ENCODE data around the gene ZNF106.

ZNF106 gene

DNA sequence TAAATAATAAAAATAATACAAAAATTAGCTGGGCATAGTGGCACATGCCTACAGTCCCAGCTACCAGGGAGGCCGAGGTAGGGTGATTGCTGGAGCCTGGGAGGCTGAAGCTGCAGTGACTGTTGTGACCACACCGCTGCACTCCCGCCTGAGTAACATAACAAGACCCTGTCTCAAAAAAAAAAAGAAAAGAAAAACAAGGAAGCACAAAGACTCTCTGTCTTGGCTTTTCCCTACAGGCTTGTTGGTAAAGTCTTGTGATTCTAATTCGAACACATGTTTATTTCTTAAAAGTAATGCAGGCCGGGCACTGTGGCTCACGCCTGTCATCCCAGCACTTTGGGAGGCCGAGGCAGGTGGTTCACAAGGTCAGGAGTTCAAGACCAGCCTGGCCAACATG, 71.6 kb downstream of the ZNF106 start:
- no peak for DNase-seq (ENCODE audit: low spot score)
- in situ Hi-C loops (cut with MboI; ENCODE audit: low pct_unique_long_range_greater_than_20kb, low sequenced_read_pairs, unreplicated experiment): no loop called here
- TF ChIP-seq, protein P1, sequence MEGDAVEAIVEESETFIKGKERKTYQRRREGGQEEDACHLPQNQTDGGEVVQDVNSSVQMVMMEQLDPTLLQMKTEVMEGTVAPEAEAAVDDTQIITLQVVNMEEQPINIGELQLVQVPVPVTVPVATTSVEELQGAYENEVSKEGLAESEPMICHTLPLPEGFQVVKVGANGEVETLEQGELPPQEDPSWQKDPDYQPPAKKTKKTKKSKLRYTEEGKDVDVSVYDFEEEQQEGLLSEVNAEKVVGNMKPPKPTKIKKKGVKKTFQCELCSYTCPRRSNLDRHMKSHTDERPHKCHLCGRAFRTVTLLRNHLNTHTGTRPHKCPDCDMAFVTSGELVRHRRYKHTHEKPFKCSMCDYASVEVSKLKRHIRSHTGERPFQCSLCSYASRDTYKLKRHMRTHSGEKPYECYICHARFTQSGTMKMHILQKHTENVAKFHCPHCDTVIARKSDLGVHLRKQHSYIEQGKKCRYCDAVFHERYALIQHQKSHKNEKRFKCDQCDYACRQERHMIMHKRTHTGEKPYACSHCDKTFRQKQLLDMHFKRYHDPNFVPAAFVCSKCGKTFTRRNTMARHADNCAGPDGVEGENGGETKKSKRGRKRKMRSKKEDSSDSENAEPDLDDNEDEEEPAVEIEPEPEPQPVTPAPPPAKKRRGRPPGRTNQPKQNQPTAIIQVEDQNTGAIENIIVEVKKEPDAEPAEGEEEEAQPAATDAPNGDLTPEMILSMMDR (IDR thresholded peaks at IDR 0.05; ENCODE audit: extremely low read depth, insufficient read depth, missing control alignments): no peak

DNA sequence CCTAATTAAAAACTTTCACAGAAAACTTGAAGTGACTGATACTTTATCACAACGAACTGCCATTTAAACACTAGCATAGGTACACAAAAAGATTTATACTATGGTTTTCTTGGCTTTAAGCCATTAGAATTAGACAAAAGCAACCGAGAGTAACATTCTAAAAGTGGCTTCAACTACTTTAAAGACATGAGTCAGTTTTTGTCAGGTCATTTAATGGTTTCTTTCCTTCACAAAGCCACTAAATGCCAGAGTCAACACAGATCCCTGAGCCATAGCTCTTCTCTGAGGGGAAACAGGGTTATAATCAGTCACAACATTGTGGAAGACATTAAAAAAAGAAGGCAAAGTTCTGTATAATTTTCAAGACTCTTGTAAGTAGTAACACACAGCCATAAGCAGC, 77.0 kb downstream of the ZNF106 start:
- in situ Hi-C loops (cut with MboI; ENCODE audit: low pct_unique_long_range_greater_than_20kb, low sequenced_read_pairs, unreplicated experiment): no loop called here
- no peak for DNase-seq (ENCODE audit: low spot score)
- TF ChIP-seq, protein P1 (IDR thresholded peaks at IDR 0.05; ENCODE audit: extremely low read depth, insufficient read depth, missing control alignments): no peak

DNA sequence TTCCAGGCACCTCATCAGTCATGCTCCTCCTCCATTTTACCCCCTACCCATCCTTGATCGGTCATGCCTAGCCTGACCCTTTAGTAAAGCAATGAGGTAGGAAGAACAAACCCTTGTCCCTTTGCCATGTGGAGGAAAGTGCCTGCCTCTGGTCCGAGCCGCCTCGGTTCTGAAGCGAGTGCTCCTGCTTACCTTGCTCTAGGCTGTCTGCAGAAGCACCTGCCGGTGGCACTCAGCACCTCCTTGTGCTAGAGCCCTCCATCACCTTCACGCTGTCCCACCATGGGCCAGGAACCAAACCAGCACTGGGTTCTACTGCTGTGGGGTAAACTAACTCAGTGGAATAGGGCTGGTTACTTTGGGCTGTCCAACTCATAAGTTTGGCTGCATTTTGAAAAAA, 79.1 kb downstream of the ZNF106 start:
- TF ChIP-seq, protein P1 (IDR thresholded peaks at IDR 0.05; ENCODE audit: extremely low read depth, insufficient read depth, missing control alignments): no peak
- DNase-seq (ENCODE audit: low spot score): no peak
- in situ Hi-C loops (cut with MboI; ENCODE audit: low pct_unique_long_range_greater_than_20kb, low sequenced_read_pairs, unreplicated experiment): no loop called here

DNA sequence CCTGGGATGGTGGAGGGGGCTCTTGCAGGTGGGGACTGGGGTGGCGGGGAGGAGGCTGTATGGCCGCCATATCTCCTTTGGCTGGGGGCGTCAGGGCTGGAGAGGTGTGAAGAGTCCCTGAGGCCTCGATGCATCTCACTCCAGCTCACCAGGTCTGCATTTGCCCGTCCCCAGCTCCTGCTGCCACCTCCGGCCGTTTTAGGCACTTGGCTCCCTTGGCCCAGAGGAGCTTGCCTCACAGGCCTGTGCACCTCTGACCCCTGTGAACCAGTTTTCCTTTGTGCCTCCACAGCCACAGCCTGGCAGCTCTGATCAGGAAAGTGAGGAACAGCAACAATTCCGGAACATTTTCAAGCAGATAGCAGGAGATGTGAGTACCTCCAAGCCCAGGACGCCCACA, 81.9 kb downstream of the ZNF106 start:
- DNase-seq (ENCODE audit: low spot score): no peak
- in situ Hi-C loops (cut with MboI; ENCODE audit: low pct_unique_long_range_greater_than_20kb, low sequenced_read_pairs, unreplicated experiment): no loop called here
- TF ChIP-seq, protein P1 (IDR thresholded peaks at IDR 0.05; ENCODE audit: extremely low read depth, insufficient read depth, missing control alignments): no peak

DNA sequence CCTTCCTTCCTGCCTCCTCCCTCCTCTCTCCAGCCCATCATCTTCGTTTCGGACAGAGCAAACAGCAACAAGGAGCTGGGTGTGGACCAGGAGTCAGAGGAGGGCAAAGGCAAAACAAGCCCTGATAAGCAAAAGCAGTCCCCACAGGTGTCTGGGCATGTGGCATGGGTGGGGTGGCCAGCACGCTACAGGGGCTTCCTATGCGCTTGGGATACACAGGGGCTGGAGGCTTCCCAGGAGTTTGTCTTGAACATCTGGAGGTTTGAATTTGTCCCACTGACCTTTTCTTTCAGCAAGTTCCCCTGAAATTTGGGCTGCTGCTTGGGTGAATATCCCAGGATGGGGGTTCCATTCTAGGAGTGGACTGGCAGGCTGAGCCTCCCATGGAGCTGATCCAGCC, 82.8 kb downstream of the ZNF106 start:
- in situ Hi-C loops (cut with MboI; ENCODE audit: low pct_unique_long_range_greater_than_20kb, low sequenced_read_pairs, unreplicated experiment): no loop called here
- TF ChIP-seq, protein P1 (IDR thresholded peaks at IDR 0.05; ENCODE audit: extremely low read depth, insufficient read depth, missing control alignments): no peak
- DNase-seq (ENCODE audit: low spot score): no peak

DNA sequence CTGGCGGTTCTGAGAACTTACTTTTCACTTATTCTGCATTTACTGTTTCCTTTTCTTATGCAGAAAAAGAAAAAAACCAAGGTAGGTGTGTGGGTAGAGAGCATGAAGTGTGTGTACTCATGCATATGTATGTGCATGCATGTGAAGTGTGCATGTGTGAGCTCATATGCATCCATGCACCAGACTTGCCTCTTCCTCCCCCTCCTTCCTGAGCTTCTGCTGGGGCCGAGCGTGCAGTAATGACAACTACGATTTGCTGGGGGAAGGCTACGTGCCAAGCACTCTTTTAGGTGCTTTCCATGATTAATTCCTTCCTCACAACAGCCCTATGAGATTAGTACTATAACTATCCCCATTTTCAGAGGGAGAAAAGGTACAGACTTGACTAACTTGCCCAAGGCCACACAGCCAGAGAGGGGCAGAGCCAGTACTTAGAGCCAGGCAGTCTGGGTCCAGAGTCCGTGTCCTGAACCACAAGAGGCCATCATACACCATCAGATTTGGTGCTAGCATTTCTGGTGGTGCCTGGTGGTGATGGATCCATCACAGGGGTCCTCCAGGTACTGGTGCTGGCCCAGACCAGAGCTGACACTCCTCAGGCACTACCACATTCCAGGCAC, 85.0 kb downstream of the ZNF106 start:
- no peak for DNase-seq (ENCODE audit: low spot score)
- in situ Hi-C loops (cut with MboI; ENCODE audit: low pct_unique_long_range_greater_than_20kb, low sequenced_read_pairs, unreplicated experiment): no loop called here
- TF ChIP-seq, protein P1 (IDR thresholded peaks at IDR 0.05; ENCODE audit: extremely low read depth, insufficient read depth, missing control alignments): no peak

Data from GM13977 (cell line).